GM12872 (cell line): ENCODE results near the gene POU2AF1.

Experiments
- CTCF ChIP-seq: IDR thresholded peaks from 3 replicates; pipeline ENCODE4 v1.5.1; 2011; ENCODE audit warnings: low read depth, mild to moderate bottlenecking, low read length, moderate library complexity; ENCODE audit not compliant: insufficient read depth

POU2AF1 gene

GRCh38 chr11:111302298-111302697, 76.8 kb downstream of the POU2AF1 start:
- TF ChIP-seq CTCF, result no peak
